ENCODE data around the gene HPS4. TPM values are rescaled to one million over a fixed set of nuclear protein-coding genes. Genes with fewer than 3 reads are reported as not detected.

HPS4 gene
- total RNA-seq, 1 experiment from 2014 or later, result 19.9 TPM

DNA sequence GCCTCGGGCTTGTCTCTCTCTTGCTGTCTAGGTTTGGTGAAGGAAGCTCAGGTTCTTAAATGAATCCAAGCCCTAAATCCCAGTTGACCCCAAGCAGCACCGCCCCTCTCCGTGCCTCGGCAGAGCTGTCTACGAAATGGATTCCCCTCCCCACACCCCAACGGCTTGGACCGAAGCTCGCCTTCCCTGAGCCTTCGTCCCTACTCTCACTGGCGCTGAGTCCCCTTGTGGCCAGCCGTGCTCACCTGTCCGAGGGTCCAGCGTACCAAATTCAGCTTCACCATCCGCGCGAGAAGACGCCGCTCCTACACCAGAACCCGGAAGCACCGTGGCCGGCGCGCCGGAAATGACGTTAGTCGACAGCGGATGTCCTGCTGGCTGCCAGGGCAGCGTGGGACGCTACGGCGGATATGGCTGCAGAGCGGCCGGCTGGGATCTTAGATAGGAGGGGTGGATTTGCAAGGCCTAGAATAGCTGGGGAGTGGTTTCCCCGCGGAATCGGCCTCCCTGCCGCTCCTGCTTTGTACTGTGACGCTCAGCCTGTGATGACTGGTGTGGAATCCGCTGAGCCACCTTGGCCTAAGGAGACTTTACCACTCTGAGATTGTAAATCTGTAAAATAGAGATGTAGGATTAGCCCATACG lies 28.7 kb upstream of the HPS4 start, which contains the start of gene TFIP11:
Gene TFIP11, minus strand, starts transcription at position 325 of the 645 bp plus-strand sequence. CDS start 2,201 bp downstream, outside the sequence.
- DNase-seq, result peak; percentile 91
- Histone ChIP-seq H3K9ac (ENCODE audit: low read length) (peak within 1 kb of the TSS; percentile 94), H3K4me1 (ENCODE audit: insufficient read depth, low read length) (peaks cover 11% of the 10 kb centered on the region; the same call in 1 of the 2 replicates), H3K9me3 (ENCODE audit: low read length) (no peaks in the 10 kb centered on the region), H3K36me3 (ENCODE audit: low read depth, low read length) (peaks cover 5% of the 10 kb centered on the region), H4K20me1 (ENCODE audit: low read length) (no peaks in the 10 kb centered on the region), H3K27me3 (ENCODE audit: low read length) (no peaks in the 10 kb centered on the region), H3K4me2 (ENCODE audit: low read length) (peak within 1 kb of the TSS; percentile 83), H3K9me2 (replicated peaks; ENCODE audit: low read length) (no peaks in the 10 kb centered on the region), H3F3A (ENCODE audit: low read length, unreplicated experiment) (no peaks in the 10 kb centered on the region), H3K79me2 (ENCODE audit: low read length) (peaks cover 36% of the 10 kb centered on the region), H2AFZ (ENCODE audit: low read length) (peak within 1 kb of the TSS; percentile 71), H3K4me3 (ENCODE audit: low read length) (peak within 1 kb of the TSS; percentile 86), H3K27ac (ENCODE audit: low read length) (peak within 1 kb of the TSS; percentile 28)
- POLR2A ChIA-PET (ENCODE audit: unreplicated experiment), result no interaction called here
- CTCF ChIA-PET, result no interaction called here
- TF ChIP-seq EZH2phosphoT487 (IDR thresholded peaks at IDR 0.05; ENCODE audit: borderline replicate concordance, low read length) (no peak), EZH2 (IDR thresholded peaks at IDR 0.05; ENCODE audit: low read length, unreplicated experiment) (no peak), CTCF (conservative IDR thresholded peaks at IDR 0.05; ENCODE audit: low read depth, low read length) (no peak)
- peak; percentile 99 for ATAC-seq
- no TSS peak for BruUV-seq (replicated peaks)
- intact Hi-C loops (cut with micrococcal nuclease), result loop anchor here (10.0 kb wide), 1 partner anchor 73 kb away; no protein-coding TSS in a partner anchor

DNA sequence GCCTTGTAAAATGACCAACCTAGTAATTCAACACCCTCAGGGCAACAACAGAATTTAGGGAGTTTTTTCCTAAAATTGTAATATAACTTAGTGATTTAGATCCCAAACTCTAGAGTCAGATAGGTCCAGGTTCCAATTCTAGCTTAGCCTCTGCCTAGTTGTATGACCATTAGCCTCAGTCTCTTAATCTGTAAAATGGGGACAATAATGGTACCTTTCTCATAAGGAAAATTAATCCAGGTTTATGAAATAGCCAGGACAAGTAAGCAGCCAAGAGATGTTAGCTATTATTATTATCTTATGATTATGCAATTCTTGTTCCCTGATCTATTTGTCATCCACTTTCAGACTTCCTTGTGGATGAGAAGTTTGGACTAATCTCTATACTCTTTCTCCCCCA lies 24.6 kb upstream of the HPS4 start:
- POLR2A ChIA-PET (ENCODE audit: unreplicated experiment), result no interaction called here
- intact Hi-C loops (cut with micrococcal nuclease), result no loop called here
- no peak for DNase-seq
- TF ChIP-seq CTCF (conservative IDR thresholded peaks at IDR 0.05; ENCODE audit: low read depth, low read length) (no peak), EZH2phosphoT487 (IDR thresholded peaks at IDR 0.05; ENCODE audit: borderline replicate concordance, low read length) (no peak), EZH2 (IDR thresholded peaks at IDR 0.05; ENCODE audit: low read length, unreplicated experiment) (no peak)
- H3K36me3 ChIP-seq (ENCODE audit: low read depth, low read length), result peaks cover 15% of the 10 kb centered on the region
- peaks cover 23% of the 10 kb centered on the region for H3K79me2 ChIP-seq (ENCODE audit: low read length)
- no peaks in the 10 kb centered on the region for H3K27me3 ChIP-seq (ENCODE audit: low read length)
- CTCF ChIA-PET, result no interaction called here
- H3K4me1 ChIP-seq (ENCODE audit: insufficient read depth, low read length), result peaks cover 5% of the 10 kb centered on the region; the same call in 1 of the 2 replicates
- no peak overlapping the region for H3K27ac ChIP-seq (ENCODE audit: low read length)
- H3K4me2 ChIP-seq (ENCODE audit: low read length), result no peak overlapping the region
- H3K4me3 ChIP-seq (ENCODE audit: low read length), result no peak overlapping the region
- H4K20me1 ChIP-seq (ENCODE audit: low read length), result no peaks in the 10 kb centered on the region
- H3K9me3 ChIP-seq (ENCODE audit: low read length), result no peaks in the 10 kb centered on the region
- H2AFZ ChIP-seq (ENCODE audit: low read length), result no peak overlapping the region
- H3F3A ChIP-seq (ENCODE audit: low read length, unreplicated experiment), result no peaks in the 10 kb centered on the region
- ATAC-seq, result no peak
- BruUV-seq (replicated peaks), result no TSS peak
- no peaks in the 10 kb centered on the region for H3K9me2 ChIP-seq (replicated peaks; ENCODE audit: low read length)
- no peak overlapping the region for H3K9ac ChIP-seq (ENCODE audit: low read length)

DNA sequence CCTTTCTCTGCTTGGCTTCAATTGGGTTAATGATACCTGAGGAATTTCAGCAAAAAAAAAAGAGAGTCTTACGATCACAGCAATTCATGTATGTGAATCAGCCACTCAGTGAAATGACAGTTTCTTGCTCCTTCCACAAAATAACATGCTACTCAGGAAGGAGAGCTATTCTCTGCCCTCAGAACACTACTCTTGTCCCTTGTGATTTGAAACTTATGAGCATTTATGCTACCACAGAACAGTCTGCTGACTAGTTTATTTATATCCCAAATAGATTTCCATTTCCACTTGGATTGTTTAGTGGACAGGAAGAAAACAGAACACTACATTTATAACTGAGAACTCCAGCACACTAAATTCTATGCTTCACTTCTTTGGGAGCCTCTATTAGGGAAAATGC lies 20.2 kb upstream of the HPS4 start:
- POLR2A ChIA-PET (ENCODE audit: unreplicated experiment), result no interaction called here

More for the DNA sequence above, 20.2 kb upstream of the HPS4 start:
- Histone ChIP-seq H4K20me1 (ENCODE audit: low read length) (no peaks in the 10 kb centered on the region), H3K9ac (ENCODE audit: low read length) (no peak overlapping the region), H2AFZ (ENCODE audit: low read length) (no peak overlapping the region), H3K27ac (ENCODE audit: low read length) (no peak overlapping the region), H3K4me2 (ENCODE audit: low read length) (no peak overlapping the region), H3K9me2 (replicated peaks; ENCODE audit: low read length) (no peaks in the 10 kb centered on the region), H3K79me2 (ENCODE audit: low read length) (no peaks in the 10 kb centered on the region), H3K4me3 (ENCODE audit: low read length) (no peak overlapping the region), H3K36me3 (ENCODE audit: low read depth, low read length) (peaks cover 35% of the 10 kb centered on the region), H3K4me1 (ENCODE audit: insufficient read depth, low read length) (no peaks in the 10 kb centered on the region), H3K9me3 (ENCODE audit: low read length) (no peaks in the 10 kb centered on the region), H3F3A (ENCODE audit: low read length, unreplicated experiment) (no peaks in the 10 kb centered on the region), H3K27me3 (ENCODE audit: low read length) (no peaks in the 10 kb centered on the region)
- ATAC-seq, result no peak
- CTCF ChIA-PET, result no interaction called here
- BruUV-seq (replicated peaks), result no TSS peak
- no peak for DNase-seq
- TF ChIP-seq EZH2phosphoT487 (IDR thresholded peaks at IDR 0.05; ENCODE audit: borderline replicate concordance, low read length), result no peak
- no peak for TF ChIP-seq CTCF (conservative IDR thresholded peaks at IDR 0.05; ENCODE audit: low read depth, low read length)
- TF ChIP-seq EZH2 (IDR thresholded peaks at IDR 0.05; ENCODE audit: low read length, unreplicated experiment), result no peak
- intact Hi-C loops (cut with micrococcal nuclease), result no loop called here

All from PC-3 (cell line).